GM21515 (cell line): ENCODE measurements around the gene PLCB1.

Experiments used
- ATAC-seq: cut with Tn5 transposase; IDR thresholded peaks from one replicate; pipeline ENCODE4 v1.9.1; 2021; ENCODE audit not compliant: unreplicated experiment

Gene PLCB1

DNA sequence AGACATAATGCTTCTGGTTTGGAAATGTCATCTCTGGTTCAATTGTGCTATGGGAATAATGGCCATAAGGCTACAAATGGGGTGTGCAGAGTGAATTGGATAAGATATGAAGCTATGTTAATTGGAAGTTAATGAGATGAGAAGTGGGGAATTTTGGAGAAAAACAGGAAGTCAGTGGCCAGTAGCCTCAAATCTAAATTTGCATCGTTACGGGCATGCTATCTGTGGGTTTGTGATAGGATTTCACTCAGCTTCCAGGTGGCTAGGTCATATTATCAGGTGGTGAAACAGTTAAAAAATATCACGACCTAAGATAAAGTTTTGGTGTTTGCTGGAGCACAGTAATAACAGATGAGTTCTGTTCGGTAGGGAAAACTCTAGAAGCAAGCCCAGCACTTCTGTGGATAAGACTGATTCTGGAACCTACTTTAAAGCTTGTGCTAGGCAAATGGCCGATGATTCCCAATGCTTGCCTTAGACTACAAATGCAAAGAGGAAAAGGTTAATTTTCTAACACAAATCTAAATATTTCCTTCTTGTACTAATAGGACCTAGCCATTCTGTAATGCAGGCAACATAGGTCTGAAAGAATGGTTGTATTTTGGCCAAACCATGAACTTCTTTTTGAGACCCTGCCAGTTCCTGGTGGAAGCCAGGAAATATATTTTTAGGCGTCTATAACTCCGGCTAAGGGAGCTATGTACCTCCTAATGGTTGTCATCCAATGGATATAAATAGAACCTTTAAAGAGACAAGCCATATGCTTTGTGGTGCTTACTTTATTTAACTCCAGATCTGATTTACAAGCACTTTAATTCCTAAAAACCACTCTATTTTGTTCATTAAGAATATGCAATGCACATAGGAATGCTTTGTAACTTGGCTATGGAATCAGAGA, 111.0 kb downstream of the PLCB1 start:
- ATAC-seq = no peak

DNA sequence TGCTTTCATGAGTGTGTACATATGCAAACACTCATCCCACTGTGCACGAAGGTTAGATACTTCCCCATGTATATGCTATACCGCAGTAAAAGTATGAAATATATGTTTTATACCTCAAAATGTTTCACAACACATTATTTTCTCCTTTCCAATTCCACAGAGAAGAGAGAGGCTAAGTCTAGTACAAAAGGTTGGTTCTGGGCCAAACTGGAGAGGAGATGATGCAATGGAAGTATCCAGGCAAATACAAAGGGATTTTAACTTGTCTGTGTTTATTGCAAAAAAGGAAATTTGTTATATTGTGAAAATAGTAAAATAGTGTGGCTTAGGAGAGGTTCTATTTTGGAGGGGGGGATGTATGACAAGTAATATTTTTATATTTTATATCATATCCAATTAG, 112.6 kb downstream of the PLCB1 start:
- ATAC-seq = no peak

DNA sequence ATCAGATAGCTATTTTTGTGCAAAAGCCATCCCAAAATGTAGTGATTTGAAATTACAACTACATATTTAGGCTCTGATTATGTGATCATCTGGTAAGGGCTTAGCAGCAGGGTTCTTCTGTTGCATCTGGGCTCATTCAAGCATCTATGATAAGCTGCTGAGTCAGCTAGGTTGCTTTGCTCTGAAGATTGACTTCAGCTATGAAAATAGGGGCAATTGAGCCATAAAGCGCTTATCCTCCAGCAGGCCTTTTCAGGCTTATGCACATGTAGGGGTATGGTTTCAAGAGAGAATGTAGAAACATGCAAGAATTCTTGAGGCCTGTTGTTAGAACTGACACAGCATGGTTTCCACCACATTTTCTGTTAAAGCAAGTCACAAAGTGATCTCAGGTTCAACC, 114.1 kb downstream of the PLCB1 start:
- no peak for ATAC-seq

DNA sequence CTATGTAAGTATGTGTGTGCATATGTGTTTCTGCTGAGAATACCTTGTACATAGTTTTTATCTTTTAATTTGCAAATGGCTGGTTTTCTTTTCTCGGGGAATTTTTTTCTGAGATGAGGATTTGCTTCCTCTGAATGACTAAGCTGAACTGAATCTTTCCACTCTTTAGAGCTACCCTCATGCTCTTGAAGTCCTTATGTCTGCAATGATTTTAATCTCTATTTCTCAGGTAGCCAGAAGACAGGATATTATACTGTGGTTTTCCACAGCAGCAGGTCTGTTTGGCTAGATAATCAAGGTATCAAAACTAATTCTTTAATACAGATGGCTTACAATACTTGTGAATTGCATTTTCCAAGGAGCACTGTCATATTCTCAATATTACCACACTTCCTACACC, 114.7 kb downstream of the PLCB1 start:
- ATAC-seq = no peak

DNA sequence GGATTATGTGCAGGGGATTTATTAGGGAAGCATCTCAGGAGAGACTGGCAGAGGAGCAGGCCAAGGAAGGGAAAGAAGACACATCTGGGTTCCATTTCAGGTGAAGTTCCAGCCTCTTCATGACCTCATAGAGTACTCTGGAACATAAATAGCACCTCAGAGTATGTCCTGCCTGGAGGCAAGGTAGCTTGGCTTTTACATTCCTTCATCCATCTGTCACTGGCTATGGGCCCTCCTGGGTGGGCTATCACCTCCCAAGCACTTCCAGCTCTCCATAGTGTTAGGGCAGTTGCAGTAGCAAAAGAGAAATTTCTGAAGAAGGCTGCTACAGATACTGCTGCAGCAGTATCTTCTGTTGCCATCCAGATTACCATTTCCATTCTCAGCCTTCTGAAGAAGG, 116.0 kb downstream of the PLCB1 start:
- no peak for ATAC-seq

DNA sequence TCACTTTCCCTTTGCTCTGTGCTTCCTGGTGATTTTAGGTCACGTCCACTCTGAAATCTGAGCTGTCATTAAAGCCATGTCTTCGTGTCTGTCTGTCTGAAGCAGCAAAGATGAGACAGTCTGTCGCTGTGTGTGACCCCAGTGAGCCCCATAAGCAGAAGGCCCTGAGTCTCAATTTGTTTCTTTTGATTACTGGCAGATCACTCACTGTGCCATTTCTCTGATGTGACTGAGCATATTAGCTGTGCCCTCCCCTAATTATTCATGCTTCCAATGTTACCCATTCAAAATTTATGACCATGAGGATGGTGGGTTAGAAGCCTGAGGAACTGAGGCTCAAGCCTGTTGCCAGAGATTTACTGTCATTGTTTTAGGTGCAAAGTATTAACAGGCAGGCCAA, 117.6 kb downstream of the PLCB1 start:
- no peak for ATAC-seq

DNA sequence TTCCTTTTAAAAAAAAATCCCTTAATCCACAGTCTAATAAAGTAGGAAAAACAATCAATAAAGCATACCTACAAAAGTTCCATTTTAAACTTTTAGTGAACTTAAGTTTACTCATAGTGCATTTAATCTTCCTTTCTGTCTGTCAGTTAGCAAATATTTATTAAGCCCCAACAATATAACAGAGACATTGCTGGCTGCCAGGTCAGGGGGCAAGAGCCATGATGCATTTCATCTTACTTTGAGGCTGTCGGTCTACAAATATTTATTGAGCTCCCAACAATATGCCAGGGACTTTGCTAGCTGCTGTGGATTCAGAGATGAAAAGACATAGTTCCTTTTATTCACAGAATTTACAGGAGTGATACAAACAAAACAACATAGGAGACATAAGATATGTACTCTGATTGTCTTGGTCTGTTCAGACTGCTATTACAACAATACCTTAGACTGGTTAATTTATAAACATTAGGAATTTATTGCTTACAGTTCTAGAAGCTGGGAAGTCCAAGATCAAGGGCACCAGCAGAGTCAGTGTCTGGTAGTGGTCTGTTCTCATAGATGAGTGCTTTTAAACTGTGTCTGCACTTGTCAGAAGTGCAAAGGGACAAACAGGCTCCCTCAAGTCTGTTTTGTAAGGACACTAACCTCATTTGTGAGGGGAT, 118.6 kb downstream of the PLCB1 start:
- ATAC-seq = no peak

DNA sequence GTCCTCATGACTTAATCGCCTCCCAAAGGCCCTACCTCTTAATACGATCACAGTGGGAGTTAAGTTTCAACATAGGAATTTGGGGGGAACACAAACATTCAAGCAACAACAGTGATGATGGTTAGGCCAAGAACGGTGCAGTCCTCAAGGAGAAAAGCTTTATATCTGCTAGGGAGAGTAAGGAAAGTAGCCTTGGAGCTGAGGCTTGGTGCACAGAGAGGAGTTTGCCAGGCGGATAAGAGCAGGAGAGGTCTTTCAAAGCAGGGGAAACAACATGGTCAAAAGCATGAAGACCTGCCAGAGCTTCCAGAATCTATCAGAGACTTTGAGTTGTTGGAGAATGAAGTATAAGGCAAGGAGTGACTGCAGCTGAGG, 119.1 kb downstream of the PLCB1 start:
- ATAC-seq = no peak

DNA sequence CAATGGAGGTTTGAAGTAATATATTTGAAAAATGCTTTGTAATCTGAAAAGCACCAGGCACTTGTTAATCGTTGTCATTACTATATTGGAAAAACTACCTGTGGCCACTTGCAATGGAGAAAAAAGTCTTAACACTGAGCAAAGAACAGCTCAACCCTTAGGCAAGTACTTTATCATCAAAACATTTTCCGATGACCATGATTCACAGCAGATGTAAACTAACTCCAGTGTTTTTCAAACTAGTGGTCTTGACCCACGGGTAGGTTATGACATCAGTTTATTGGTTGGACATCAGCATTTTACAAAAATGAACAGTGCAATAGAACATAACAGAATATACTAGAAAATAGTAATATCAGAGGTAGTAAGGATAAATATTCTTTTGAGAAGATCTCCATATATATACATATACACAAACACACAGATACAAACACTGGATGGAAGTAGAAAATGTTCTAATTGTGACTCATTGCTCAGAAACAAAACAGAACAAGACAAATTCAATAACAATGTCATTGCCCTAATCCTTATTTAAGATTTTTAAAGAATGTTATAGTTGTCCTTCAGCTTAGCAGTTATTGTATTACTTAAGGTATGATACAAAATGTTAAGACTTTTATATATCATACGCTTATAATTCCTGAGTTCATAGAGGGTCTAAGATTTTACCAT, 123.0 kb downstream of the PLCB1 start:
- ATAC-seq = no peak

DNA sequence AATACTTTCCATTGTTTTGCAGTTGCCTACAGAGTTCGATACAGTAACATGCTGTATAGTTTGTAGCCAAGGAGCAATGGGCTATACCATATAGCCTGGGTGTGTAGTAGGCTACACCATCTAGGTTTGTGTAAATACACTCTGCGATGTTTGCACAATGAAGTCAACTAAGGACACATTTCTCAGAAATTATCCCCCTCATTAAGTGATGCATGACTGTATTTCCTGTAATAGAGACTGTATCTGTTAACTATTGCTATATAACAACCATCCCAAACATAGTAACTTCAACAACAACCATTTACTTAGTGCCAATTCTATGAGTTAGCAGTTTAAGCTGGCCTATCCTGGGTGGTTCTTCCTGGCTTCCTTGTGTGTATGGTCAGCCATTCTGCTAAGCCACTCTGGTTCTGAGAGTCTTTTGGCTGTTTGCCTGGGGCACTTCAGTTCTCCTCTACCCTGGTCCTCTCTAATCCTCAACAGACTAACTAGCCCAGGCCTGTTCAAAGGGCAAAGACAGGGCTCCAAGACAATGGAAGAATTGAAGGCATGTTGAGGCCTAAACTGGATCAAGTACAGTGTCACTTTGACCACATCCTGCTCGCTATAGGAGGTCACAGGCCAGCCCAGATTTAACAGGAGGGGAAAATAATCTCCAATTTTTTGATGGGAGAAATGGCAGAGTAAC, 124.0 kb downstream of the PLCB1 start:
- no peak for ATAC-seq

DNA sequence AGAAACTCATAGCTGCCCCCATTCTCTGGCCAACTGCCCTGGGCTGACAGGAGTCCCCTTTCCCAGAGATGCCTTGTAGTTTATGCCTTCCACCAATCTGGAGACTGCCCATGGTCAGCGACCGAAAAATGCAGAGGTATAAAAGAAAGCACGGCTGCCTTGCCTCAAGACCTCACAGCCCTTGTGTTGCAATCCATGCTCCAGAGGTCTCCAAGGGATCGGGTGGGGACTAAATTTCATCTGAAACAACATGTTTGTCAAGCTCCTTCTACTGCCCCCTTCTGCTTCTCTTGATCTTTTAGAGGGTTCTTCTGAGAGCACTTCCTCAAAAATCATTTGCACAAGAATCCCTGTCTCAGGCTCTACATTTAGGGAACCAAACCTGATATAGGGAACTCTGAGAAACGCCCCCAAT, 128.8 kb downstream of the PLCB1 start:
- ATAC-seq = no peak

DNA sequence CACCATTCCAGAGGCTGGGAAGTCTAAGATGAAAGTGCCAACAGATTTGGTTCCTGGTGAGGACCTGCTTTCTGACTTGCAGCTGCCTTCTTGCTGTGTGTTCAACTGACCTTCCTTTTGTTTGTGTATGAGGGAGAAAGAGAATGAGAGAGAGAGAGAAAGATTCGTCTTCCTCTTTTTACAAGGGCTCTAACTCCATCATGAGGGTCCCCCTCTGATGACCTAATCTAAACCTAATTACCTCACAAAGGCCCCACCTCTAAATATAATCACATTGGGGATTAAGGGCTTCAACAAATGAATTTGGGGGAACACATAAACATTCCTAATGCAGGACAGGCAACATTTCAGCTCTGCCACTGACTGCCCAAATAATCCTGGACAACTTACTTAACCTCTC, 130.7 kb downstream of the PLCB1 start:
- ATAC-seq = no peak

DNA sequence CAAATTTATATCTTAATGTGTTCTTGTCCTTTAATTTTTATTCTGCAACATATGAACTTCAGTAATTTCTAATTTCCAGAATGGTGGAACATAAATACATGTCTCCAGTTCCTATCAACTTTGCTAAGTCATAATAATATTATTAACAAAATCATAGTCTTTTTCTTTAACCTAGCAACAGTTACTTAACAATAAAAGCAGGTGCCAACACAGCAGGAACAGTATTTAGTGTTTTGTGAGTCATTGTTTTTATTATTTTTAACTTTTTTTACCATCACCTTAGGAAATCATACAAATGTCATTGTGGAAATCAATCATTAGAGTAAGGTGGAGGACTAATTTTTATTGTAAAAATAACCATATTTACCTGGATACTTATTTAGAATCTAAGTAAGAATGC, 133.5 kb downstream of the PLCB1 start:
- ATAC-seq = no peak

DNA sequence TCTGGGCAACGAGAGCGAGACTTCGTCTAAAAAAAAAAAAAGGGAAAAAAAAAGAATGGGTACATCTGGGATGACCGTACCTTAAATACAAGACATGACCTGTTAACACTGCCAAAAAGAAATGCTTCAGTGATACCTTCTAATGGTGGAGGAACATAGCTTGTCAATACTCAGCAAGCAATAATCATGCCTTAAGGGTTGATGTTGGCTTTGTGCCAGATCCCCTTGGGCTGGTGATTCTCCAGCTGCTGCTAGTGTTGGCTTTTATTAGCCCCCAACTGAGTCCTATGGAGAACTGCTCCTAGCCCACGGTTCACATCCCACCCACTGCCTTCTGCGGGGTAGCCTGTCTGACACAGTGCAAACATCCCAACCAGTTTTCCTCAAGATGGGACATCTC, 134.9 kb downstream of the PLCB1 start:
- no peak for ATAC-seq

DNA sequence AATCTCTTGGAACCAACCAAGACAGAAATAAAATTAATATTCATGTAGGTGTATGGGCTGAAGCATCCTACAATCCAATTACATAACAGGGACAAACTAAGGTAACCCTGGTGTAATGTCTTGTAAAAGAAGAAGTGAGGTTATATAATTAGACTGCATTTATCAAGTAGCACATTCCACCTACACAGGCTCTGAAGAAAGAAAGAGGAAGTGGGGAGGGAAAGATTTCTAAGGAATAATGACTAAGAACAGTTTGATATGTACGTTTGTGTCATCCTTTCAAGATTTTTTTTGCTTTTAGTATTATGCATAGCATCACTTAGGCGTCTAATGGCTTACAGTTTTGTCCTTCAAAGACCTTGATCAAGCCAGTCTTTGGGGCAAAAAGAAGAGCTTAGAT, 139.7 kb downstream of the PLCB1 start:
- no peak for ATAC-seq

DNA sequence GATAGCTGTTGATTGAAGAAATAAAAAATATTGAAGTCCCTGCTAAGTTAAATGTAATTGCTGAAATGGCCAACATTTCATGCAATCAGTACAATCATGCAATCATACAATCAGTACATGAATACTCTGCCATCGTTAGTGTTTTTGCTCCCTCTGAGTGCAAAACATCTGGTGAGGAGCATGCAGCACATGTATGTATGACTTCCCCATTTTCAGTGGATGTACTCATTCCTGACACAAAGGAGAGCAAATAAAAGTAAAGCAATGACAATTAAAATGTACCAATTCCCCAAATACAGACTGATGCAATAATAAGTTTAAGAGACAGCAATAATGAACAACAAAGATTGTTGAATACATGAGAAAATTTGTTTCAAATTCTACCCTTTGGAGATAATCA, 140.7 kb downstream of the PLCB1 start:
- ATAC-seq = no peak

DNA sequence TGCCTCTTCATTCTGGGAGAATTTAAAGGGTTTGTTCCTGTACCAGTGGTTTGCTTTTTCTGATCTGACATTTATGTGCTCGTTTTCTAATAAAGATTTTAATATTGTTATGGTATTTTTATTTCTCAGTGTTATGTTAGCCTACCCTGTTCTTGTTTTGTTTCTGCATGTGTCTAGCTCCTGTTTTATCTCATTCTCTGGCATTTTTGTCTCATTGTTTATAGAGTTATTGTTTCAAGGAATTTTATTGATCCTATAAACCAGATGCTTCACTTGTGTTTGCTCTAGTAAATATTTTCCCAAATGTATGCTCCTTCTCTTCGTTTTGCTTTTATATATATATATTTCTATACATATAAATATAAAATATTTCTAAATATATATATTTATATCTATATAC, 152.8 kb downstream of the PLCB1 start:
- ATAC-seq = no peak

DNA sequence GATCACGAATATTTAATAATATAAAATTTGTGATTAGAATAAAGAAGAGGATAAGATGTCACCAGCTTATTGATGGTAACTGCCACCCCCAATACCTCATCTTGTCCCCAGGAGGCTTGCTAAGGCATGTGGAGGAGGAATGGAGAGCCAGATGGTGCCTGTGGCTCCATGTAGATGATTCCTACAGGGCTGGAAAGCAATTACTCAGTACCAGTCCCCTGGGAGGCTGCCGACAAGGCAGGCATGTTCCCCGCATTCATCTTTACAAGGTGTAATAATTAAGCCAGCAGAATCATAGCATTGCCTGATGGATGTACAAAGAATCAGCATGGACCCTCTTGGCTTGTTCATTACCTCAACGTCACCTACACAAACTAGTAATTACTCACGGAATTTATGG, 155.3 kb downstream of the PLCB1 start:
- ATAC-seq = no peak

DNA sequence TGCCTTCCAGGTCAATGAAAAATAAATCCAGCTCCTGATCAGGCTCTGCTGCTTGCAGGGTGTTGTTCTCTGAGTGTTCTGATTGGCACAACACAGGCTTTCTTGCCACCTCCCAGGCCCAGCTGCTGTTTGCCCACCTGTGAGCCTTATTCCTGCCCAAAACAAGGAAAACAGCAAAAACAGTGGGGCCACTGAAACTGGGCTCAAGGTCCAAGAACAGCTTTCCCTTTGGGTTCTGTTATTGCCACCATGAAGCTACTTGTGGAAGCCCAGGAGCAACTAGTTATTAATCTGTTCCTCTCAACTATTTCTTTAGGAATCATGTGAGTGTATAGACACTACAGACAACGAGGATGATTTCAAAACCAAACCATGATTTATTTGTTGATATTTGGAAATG, 159.1 kb downstream of the PLCB1 start:
- ATAC-seq = no peak

DNA sequence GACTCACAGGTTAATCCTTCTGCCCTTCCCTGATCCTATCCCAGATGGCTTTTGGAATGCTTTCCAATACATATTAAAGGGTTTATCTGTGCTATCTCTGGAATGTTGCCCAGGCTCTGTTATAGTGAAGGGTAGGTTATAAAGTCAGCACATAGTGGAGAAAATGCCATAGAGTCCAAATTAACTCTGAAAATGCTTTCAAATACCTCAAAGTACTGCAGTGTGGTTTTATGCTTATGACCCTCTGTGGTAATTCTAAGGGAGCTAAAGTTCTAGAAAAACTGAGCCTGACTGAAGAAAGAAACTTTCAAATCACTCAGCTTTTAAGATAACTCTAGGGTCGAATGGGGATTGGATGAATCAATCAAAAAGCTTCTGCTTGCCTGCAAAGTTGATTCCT, 159.8 kb downstream of the PLCB1 start:
- no peak for ATAC-seq

DNA sequence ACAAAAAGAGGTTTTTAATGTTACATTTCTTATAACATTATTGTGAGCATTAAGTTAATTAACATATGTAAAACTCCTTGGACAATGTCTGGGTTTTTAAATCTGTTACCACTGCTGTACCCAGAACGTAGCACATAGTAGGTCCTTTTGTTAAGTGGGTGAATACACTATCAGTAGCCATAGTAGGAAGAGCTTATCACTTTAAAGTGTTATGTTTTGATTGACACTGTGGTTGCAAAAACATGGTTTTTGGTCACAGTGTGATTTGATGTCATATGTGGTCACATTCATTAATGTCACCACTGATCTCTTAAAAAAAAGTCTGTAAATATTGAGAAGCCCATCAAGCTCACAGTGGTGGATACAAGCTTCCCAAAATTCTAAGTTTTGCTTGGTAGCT, 160.7 kb downstream of the PLCB1 start:
- ATAC-seq = no peak

DNA sequence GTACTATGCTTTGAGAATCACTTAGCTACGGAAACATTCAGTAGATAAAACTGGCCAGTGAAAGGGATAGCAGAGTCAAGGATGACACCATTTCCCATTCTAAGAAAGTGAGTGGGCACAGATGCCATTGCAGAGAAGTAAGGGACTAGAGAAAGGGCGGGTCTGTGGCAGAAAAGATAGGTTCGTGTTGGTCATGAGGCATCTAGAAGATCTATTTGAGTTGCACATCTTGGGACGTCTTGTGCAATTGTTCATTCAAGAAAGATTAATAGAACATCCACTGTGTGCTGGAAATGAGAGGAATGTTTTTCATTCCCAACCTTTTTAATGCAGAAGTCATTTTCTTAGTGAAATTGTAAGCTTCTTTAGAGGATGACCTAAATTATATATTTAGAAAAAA, 161.7 kb downstream of the PLCB1 start:
- no peak for ATAC-seq
